Measurements from ENCODE around the gene PRKG1. TPM values are rescaled to one million over a fixed set of nuclear protein-coding genes. Genes with fewer than 3 reads are reported as not detected.

The PRKG1 gene
- total and polyA plus RNA-seq, 2 of the 4 experiments (the other 2 are of a cell fraction), result 3.5 to 18.3 TPM

DNA sequence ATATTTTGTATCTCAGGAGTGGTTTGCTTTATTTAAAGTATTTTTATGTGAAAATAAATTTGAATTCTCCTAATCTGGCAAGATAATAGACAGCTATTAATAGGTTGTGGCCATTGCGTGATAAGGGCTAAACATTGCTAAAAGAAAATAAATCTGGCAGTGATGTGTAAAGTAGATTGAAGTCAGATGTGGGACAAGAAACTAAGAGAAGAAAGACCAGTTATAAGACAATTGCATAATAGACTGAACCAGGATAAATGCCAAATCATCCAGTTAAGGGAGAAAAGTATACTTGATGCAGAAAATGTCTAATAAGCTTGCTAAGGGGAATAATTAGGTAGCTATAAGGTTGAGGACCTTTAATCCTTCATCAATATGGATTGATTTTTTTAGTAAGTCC is 822.6 kb downstream of the PRKG1 start:
- Histone ChIP-seq H3K4me2 (ENCODE audit: low read depth, low read length) (no peak overlapping the region), H3K14ac (replicated peaks; ENCODE audit: low read depth, low read length) (no peak overlapping the region), H3K23ac (ENCODE audit: low read depth, low read length) (no peak overlapping the region), H4K8ac (ENCODE audit: low read depth in 2 of 2, low read length in 2 of 2) (no peak overlapping the region), H2BK5ac (ENCODE audit: low read depth, low read length, poor library complexity, severe bottlenecking) (no peak overlapping the region), H4K5ac (ENCODE audit: low read depth, low read length) (no peak overlapping the region), H3K36me3 (ENCODE audit: control insufficient read depth, insufficient read depth, low read length) (no peaks in the 10 kb centered on the region), H3K56ac (ENCODE audit: extremely low read depth, insufficient read depth, low read length) (no peak overlapping the region), H3K27ac (ENCODE audit: insufficient read depth, low read length) (no peak overlapping the region), H2AK9ac (replicated peaks; ENCODE audit: low read depth, low read length, poor library complexity) (no peak overlapping the region), H3K9me1 (ENCODE audit: insufficient read depth, low read length) (no peaks in the 10 kb centered on the region), H3K27me3 (ENCODE audit: control insufficient read depth, insufficient read depth, low read length) (no peaks in the 10 kb centered on the region), H4K91ac (ENCODE audit: insufficient read depth, low read depth, low read length) (no peak overlapping the region), H4K20me1 (ENCODE audit: insufficient read depth, low read length) (no peaks in the 10 kb centered on the region), H3K9me3 (ENCODE audit: control insufficient read depth, insufficient read depth, low read length) (no peaks in the 10 kb centered on the region), H3K4me1 (ENCODE audit: control insufficient read depth, insufficient read depth, low read length) (peaks cover 4% of the 10 kb centered on the region; the same call in 1 of the 2 replicates), H2BK20ac (ENCODE audit: low read depth, low read length) (no peak overlapping the region), H2AFZ (replicated peaks; ENCODE audit: low read length, poor library complexity) (no peak overlapping the region), H3K9ac (ENCODE audit: low read depth, low read length) (no peak overlapping the region), H2BK120ac (ENCODE audit: low read depth, low read length) (no peak overlapping the region), H2AK5ac (ENCODE audit: low read depth, low read length) (no peak overlapping the region), H3K4ac (ENCODE audit: low read depth, low read length) (no peak overlapping the region), H3K4me3 (ENCODE audit: insufficient read depth, low read depth, low read length) (no peak overlapping the region), H2BK15ac (ENCODE audit: low read depth, low read length) (no peak overlapping the region), H3K79me1 (ENCODE audit: low read depth in 1 of 2, low read length in 2 of 2) (peaks cover 0 to 3% of the 10 kb centered on the region in 2 experiments; a peak in 1 of 4 replicates), H3K18ac (ENCODE audit: low read depth, low read length) (no peak overlapping the region)
- WGBS, 2 experiments (ENCODE audit: extremely low coverage in 2 of 2, insufficient read length in 1 of 2), result no CpG with 5 or more reads among the region's 1 CpG
- dilution Hi-C loops (cut with HindIII; ENCODE audit: low sequenced_read_pairs, unreplicated experiment) (no loop called here), intact Hi-C loops (cut with micrococcal nuclease) (loop anchor here (5.0 kb wide), 1 partner anchor 40 kb away; no protein-coding TSS in a partner anchor), in situ Hi-C loops (cut with MboI; ENCODE audit: low sequenced_read_pairs) (no loop called here)
- no TSS peak for BruUV-seq (replicated peaks)
- ChIA-PET POLR2A (ENCODE audit: unreplicated experiment) (no interaction called here), CTCF (no interaction called here)
- ATAC-seq (ENCODE audit: low read depth), result no peak
- DNase-seq, result peak; percentile 82
- TF ChIP-seq POLR2A (IDR thresholded peaks at IDR 0.05; ENCODE audit: low read depth, low read length) (no peak), MAFK (IDR thresholded peaks at IDR 0.05; ENCODE audit: low read depth, low read length) (no peak), MAZ (IDR thresholded peaks at IDR 0.05; ENCODE audit: borderline replicate concordance, low read depth, low read length) (no peak), MXI1 (IDR thresholded peaks at IDR 0.05; ENCODE audit: borderline replicate concordance, low read depth, low read length) (no peak), BHLHE40 (IDR thresholded peaks at IDR 0.05; ENCODE audit: low read depth, low read length) (no peak), RAD21 (IDR thresholded peaks at IDR 0.05; ENCODE audit: low read length) (no peak), NFE2L2 (IDR thresholded peaks at IDR 0.05; ENCODE audit: low read depth, low read length) (peak; percentile 23; the same call in 1 of the 2 replicates), CEBPB (IDR thresholded peaks at IDR 0.05; ENCODE audit: low read depth, low read length) (peak; percentile 73), FOS (IDR thresholded peaks at IDR 0.05; ENCODE audit: low read depth, low read length) (no peak)
- TF ChIP-seq, protein P1, sequence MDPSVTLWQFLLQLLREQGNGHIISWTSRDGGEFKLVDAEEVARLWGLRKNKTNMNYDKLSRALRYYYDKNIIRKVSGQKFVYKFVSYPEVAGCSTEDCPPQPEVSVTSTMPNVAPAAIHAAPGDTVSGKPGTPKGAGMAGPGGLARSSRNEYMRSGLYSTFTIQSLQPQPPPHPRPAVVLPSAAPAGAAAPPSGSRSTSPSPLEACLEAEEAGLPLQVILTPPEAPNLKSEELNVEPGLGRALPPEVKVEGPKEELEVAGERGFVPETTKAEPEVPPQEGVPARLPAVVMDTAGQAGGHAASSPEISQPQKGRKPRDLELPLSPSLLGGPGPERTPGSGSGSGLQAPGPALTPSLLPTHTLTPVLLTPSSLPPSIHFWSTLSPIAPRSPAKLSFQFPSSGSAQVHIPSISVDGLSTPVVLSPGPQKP (IDR thresholded peaks at IDR 0.05; ENCODE audit: borderline replicate concordance, low read depth, low read length), result no peak
- TF ChIP-seq, protein P2, sequence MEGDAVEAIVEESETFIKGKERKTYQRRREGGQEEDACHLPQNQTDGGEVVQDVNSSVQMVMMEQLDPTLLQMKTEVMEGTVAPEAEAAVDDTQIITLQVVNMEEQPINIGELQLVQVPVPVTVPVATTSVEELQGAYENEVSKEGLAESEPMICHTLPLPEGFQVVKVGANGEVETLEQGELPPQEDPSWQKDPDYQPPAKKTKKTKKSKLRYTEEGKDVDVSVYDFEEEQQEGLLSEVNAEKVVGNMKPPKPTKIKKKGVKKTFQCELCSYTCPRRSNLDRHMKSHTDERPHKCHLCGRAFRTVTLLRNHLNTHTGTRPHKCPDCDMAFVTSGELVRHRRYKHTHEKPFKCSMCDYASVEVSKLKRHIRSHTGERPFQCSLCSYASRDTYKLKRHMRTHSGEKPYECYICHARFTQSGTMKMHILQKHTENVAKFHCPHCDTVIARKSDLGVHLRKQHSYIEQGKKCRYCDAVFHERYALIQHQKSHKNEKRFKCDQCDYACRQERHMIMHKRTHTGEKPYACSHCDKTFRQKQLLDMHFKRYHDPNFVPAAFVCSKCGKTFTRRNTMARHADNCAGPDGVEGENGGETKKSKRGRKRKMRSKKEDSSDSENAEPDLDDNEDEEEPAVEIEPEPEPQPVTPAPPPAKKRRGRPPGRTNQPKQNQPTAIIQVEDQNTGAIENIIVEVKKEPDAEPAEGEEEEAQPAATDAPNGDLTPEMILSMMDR (conservative IDR thresholded peaks at IDR 0.05; ENCODE audit: low read depth, low read length), result no peak
